SHP77 treated with DMSO at 0.1 percent for 48 hours (cell line): ENCODE results near the gene GIMAP5.

Source experiments
- DNase-seq: peaks from one replicate; lab custom pipeline; 2025; lab: John Stamatoyannopoulos, UW

GIMAP5 gene

GRCh38 chr7:150737265-150738055, at the start of gene GIMAP5:
Gene GIMAP5, plus strand, starts transcription at chr7:150737418. Its CDS starts 3,467 bp downstream, at chr7:150740885.
- no peak for DNase-seq

- no peak for DNase-seq
Measured at GRCh38 chr7:150688630-150689029, 48.6 kb upstream of the GIMAP5 start.

- no peak for DNase-seq
Measured at GRCh38 chr7:150695654-150696053, 41.6 kb upstream of the GIMAP5 start.

DNA sequence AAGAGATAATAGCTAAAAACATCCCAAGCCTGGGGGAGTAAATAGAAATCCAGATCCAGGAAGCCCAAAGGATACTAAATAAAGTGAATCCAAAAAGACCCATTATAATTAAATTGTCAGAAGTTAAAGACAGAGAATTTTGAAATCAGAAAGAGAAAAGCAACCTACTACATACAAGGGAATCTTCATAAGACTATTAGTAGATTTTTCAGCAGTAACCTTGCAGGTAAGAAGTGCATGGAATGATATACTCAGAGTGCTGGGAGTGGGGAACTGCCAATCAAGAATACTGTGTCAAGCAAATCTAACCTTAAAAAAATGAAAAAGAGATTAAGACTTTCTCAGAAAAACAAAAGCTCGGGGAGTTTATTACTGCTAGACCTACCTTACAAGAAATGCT, 34.0 kb upstream of the GIMAP5 start:
- DNase-seq: no peak

- DNase-seq: no peak
Measured at GRCh38 chr7:150715293-150715692, 21.9 kb upstream of the GIMAP5 start.

GRCh38 chr7:150715738-150716137, 21.5 kb upstream of the GIMAP5 start:
- DNase-seq: no peak

DNA sequence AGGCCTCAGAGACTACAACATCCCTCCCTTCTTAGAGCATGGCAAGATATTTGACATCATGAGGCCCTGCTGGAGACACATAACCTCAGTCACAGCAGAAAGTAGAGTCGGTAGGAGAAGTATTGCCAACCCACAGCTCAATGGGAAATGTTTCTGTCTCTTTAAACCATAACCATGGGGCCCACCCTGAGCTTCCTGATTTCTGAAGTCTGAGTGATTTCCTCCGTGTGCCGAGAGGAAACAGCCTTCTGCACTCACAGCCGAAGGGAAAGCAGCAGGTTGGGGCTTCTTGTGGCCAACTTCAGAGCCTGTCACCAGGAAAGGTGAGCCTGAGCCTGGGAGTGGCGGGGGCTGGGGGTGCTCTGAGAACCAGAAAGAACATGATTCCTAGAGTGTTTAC, 20.9 kb upstream of the GIMAP5 start, which contains the start of gene GIMAP1:
GIMAP1 (plus strand) TSS at position 246 of the 400 bp plus-strand sequence. CDS start 2,435 bp downstream, outside the sequence.
- no peak for DNase-seq

- no peak for DNase-seq
Measured at GRCh38 chr7:150716939-150717338, 20.3 kb upstream of the GIMAP5 start.

- no peak for DNase-seq
Measured at GRCh38 chr7:150717814-150718420, 19.3 kb upstream of the GIMAP5 start.

GRCh38 chr7:150719436-150719835, 17.8 kb upstream of the GIMAP5 start:
- no peak for DNase-seq

GRCh38 chr7:150719960-150720891, 17.0 kb upstream of the GIMAP5 start:
- no peak for DNase-seq

DNA sequence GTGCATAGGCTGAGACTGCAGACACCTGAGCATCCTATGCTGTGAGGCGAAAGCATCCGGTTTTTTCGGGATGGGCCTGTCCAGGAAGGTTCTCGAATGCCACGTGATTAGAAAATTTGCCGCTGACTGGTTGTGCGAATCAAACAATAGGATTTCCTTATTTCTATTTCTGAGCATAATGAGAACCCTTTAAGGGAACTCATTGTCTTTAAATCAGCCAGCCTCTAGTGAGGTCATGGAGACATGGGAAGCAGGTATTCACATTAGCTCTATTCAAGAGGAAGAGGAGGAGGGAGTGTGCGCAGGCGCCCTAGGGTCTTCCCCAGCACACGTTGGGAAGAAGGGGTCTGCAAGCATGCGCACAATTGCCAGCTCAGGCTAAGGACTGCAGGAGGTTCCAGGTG, 15.2 kb upstream of the GIMAP5 start:
- DNase-seq: no peak

DNA sequence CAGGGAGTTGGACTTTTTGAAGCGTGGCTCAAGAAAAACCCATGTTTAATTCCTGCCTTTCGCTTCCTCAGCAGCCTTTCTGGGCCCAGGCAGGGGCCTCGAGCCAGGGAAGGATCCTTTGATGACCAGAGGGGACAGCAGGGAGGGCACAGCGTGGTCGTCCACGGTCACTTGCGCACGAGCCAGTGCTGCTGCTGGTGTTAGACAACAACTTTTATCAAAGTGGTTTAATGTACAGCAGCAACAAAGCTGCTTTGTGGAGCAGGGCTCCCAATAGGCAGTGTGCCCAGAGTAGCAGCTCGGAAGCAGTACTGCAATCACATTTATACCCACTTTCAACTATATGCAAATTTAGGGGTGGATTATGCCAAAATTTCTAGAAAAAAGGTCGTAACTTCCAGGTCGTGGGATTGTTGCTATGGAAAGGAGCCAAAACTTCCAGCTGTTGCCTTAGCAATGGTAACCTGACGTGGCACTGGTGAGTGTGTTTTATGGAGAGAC, 14.7 kb upstream of the GIMAP5 start:
- no peak for DNase-seq

GRCh38 chr7:150723467-150723866, 13.8 kb upstream of the GIMAP5 start:
- no peak for DNase-seq

DNA sequence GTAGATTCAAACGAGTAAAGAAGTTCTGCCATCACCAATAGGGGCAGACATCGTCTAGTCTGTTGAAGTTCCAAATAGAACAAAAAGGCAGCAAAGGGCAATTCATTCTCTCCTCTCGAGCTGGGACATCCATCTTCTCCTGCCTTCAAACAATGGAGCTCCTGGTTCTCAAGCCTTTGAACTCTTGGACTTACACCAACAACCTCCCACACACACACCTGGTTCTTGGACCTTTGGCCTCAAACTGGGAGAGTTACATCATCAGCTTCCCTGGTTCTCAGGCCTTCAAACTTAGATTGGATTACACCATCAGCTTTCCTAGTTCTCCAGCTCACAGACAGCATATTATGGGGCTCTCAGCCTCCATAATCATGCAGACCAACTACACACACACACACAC, 9.8 kb upstream of the GIMAP5 start:
- no peak for DNase-seq

DNA sequence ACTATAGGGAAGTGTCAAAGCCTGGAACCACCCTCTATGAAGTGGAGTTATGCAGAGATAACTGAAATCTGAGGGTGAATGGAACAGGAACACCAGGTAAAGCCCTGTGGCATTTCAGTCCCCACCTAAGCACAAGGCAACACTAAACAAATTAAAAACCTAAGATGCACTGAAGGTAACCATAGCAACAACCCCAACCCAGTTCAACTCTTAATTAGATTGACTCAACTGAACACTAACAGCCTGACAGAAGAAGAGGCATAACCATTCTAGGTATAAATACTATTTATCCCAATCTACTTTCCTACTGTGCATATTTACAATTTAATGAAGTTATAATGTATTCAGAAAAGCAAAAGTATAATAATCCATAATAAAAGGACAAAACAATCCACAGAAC, 9.2 kb upstream of the GIMAP5 start:
- DNase-seq: no peak

- DNase-seq: no peak
Measured at GRCh38 chr7:150728609-150729008, 8.6 kb upstream of the GIMAP5 start.

DNA sequence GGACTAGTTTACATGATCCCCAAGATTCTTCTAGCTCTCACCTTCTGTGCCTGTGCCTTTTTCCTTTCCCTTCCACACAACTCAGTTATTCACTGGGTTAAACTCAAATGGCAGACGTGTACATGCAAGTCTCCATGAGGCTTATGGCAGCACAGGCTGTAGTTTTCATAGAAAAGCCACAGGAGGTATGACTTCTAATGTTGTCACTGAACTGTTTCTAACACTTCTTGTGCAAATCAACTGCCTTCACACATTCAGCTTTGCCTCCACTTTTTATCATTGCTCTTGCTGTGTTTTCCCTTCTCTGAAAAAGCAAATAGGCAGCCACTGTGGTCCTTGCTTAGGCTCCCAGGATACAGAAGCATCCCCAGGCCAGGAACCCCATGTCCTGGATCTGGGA, 5.3 kb upstream of the GIMAP5 start:
- no peak for DNase-seq

DNA sequence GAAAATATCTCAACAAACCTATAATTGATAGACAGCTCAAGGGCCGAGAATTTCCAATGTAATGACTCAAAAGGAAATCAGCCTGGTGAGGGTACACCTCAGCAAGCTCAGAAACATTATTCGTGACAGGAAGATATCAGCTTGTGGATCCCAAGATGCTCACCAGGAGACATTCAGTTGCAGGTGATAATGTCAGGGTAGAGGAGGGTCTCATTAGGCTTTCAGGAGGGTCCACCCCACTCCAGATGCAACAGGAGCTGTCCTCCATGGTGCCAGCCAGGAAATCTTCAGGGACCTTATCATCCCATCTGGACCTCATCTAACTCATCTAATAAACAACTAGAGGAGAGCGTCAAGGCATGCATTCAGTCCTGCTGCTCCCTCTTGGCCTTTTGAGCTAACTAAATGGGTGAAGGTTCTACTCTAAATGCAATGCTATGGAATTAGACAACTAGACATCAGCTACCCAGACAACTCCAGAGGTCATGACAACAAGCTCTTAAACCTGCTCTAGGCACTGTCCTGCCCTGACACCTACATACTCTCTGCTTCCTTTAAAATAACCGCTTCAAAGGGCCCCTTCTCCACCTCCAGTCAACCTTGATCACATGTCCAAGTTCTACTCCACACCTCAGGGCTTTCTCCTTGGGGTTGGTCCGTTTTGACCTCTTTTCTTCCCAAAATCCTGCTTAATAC, 4.3 kb upstream of the GIMAP5 start:
- DNase-seq: no peak

GRCh38 chr7:150733482-150734095, 3.6 kb upstream of the GIMAP5 start:
- no peak for DNase-seq

GRCh38 chr7:150734254-150734653, 3.0 kb upstream of the GIMAP5 start:
- no peak for DNase-seq
